ENCODE results near the gene CUBN. TPM values are rescaled to one million over a fixed set of nuclear protein-coding genes. Genes with fewer than 3 reads are reported as not detected.

CUBN gene
- total and polyA plus RNA-seq, 10 of the 15 experiments (the other 5 are each of a cell fraction or from before 2014, with no cell fraction given): under 0.01 to 0.14 (median 0.02) TPM; not detected in 6

DNA sequence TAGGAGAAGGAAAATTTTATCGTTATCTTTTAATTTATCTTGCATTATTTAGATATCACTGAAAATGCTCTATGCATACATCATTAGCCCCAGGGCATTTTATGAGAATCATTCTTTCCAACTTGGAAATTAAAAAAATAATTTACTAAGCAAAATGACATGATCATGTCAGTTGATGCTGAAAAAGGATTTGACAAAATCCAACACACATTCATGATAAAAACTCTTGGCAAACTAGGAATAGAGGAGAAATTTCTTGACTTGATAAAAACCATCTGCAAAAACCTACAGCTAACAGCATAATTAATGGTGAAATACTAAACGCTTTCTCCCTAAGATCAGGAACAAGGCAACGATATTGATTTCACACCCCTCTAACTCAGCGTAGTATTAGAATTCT is 272.2 kb downstream of the CUBN start:
- no peak for TF ChIP-seq CTCF (IDR thresholded peaks at IDR 0.05 in 2 of 3, conservative IDR thresholded peaks at IDR 0.05 in 1 of 3; ENCODE audit: control insufficient read depth in 2 of 3, extremely low read depth in 1 of 3, insufficient read depth in 1 of 3, low read depth in 3 of 3, low read length in 3 of 3)
- no peak for TF ChIP-seq PAX8 (IDR thresholded peaks at IDR 0.05)
- TF ChIP-seq NR2C2 (IDR thresholded peaks at IDR 0.05; ENCODE audit: borderline replicate concordance, control insufficient read depth, insufficient read length, low read depth): no peak
- TF ChIP-seq FOS (IDR thresholded peaks at IDR 0.05; ENCODE audit: borderline replicate concordance, extremely low read depth, insufficient read length): no peak
- TF ChIP-seq, protein P1, sequence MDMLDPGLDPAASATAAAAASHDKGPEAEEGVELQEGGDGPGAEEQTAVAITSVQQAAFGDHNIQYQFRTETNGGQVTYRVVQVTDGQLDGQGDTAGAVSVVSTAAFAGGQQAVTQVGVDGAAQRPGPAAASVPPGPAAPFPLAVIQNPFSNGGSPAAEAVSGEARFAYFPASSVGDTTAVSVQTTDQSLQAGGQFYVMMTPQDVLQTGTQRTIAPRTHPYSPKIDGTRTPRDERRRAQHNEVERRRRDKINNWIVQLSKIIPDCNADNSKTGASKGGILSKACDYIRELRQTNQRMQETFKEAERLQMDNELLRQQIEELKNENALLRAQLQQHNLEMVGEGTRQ (IDR thresholded peaks at IDR 0.05; ENCODE audit: borderline replicate concordance, low read depth, low read length): no peak
- no peak for TF ChIP-seq NFXL1 (IDR thresholded peaks at IDR 0.05; ENCODE audit: borderline replicate concordance)
- TF ChIP-seq POLR2A (IDR thresholded peaks at IDR 0.05; ENCODE audit: low read depth, low read length): no peak
- BruUV-seq (replicated peaks): no TSS peak
- POLR2A ChIA-PET: no interaction called here
- RAD21 ChIA-PET (ENCODE audit: unreplicated experiment): no interaction called here
- Histone ChIP-seq H3K9me3 (replicated peaks; ENCODE audit: control insufficient read depth, insufficient read depth, low read length) (no peaks in the 10 kb centered on the region), H3K9ac (ENCODE audit: control insufficient read depth, insufficient read depth, low read length) (no peak overlapping the region), H4K20me1 (ENCODE audit: control insufficient read depth, insufficient read depth) (no peaks in the 10 kb centered on the region), H3K4me2 (ENCODE audit: control insufficient read depth, insufficient read depth) (no peak overlapping the region), H3K4me1 (ENCODE audit: control insufficient read depth, insufficient read depth, low read length) (no peaks in the 10 kb centered on the region), H3K79me2 (ENCODE audit: control insufficient read depth, insufficient read depth, low read length) (no peaks in the 10 kb centered on the region), H3K27ac (ENCODE audit: control insufficient read depth, insufficient read depth) (no peak overlapping the region), H3K27me3 (replicated peaks in 1 of 2; ENCODE audit: control insufficient read depth in 2 of 2, insufficient read depth in 2 of 2, low read length in 1 of 2) (no peaks in the 10 kb centered on the region; a peak in 1 of 4 replicates), H3K36me3 (ENCODE audit: control insufficient read depth in 2 of 2, insufficient read depth in 2 of 2, low read length in 1 of 2) (no peaks in the 10 kb centered on the region), H2AFZ (ENCODE audit: control insufficient read depth, low read depth, low read length) (no peak overlapping the region), H3K4me3 (no peak overlapping the region)
- DNase-seq (ENCODE audit: low read depth, low spot score): no peak
- FAIRE-seq: no peak
- WGBS (ENCODE audit: insufficient coverage, insufficient replicate concordance, low lambda C conversion rate, missing lambda C conversion rate): 89% methylated on average over 4 of the region's 4 CpGs
- ATAC-seq: no peak
- CTCF ChIA-PET: interaction anchor here (0.6 to 2.1 kb wide), 4 partner anchors 13 to 399 kb away, joined by 3 to 5 read pairs (median 4); no protein-coding TSS in a partner anchor
- SMC1A ChIA-PET (ENCODE audit: uncharacterized antibody, unreplicated experiment): interaction anchor here (2.4 kb wide), 2 partner anchors 12 to 14 kb away, joined by 9 to 10 read pairs; no protein-coding TSS in a partner anchor
- in situ Hi-C loops (cut with MboI): no loop called here
- intact Hi-C loops (cut with micrococcal nuclease; ENCODE audit: unreplicated experiment): no loop called here

Measured in GM12878 (cell line).